DOHH2 (cell line): ENCODE measurements around the gene DCUN1D3.

Experiments used
- CTCF ChIP-seq: fragments of 200-600 bp; sonication (generic); IDR thresholded peaks from one replicate; pipeline ENCODE4 v1.5.1; 2014; ENCODE audit warnings: antibody characterized with exemption, mild to moderate bottlenecking, low read depth, low read length; ENCODE audit not compliant: poor library complexity, severe bottlenecking
- EZH2phosphoT487 ChIP-seq: fragments of 200-600 bp; sonication (generic); IDR thresholded peaks from 2 replicates; pipeline ENCODE4 v1.6.1; 2017; ENCODE audit warnings: borderline replicate concordance, mild to moderate bottlenecking, antibody characterized with exemption, low read length, moderate library complexity, mixed read lengths

- no peak for TF ChIP-seq CTCF
- TF ChIP-seq EZH2phosphoT487: no peak
These were observed 19.2 kb downstream of the DCUN1D3 start for GRCh38 chr16:20880867-20881502.
